ENCODE data around the gene GARS1.

DNA sequence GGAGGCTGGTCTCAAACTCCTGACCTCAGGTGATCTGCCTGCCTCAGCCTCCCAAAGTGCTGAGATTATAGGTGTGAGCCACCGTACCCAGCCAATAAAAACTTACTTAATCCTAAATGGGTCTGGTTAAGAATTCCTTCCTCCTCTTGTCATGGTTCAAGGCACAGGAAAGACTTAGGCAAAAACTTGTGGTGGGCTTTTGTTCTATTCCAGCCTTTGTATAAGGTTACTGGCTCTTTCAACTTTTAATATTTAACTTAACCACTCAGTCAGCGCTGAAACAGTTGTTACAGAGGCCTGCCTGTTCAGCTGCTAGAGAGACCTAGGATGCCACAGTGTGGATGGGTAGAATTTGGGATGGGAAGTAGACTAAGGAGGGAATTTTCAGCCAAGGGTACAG, 28.1 kb upstream of the GARS1 start:
- TF ChIP-seq, protein P1, sequence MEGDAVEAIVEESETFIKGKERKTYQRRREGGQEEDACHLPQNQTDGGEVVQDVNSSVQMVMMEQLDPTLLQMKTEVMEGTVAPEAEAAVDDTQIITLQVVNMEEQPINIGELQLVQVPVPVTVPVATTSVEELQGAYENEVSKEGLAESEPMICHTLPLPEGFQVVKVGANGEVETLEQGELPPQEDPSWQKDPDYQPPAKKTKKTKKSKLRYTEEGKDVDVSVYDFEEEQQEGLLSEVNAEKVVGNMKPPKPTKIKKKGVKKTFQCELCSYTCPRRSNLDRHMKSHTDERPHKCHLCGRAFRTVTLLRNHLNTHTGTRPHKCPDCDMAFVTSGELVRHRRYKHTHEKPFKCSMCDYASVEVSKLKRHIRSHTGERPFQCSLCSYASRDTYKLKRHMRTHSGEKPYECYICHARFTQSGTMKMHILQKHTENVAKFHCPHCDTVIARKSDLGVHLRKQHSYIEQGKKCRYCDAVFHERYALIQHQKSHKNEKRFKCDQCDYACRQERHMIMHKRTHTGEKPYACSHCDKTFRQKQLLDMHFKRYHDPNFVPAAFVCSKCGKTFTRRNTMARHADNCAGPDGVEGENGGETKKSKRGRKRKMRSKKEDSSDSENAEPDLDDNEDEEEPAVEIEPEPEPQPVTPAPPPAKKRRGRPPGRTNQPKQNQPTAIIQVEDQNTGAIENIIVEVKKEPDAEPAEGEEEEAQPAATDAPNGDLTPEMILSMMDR (conservative IDR thresholded peaks at IDR 0.05; ENCODE audit: low read length), result no peak
- no peak for TF ChIP-seq EZH2phosphoT487 (IDR thresholded peaks at IDR 0.05; ENCODE audit: borderline replicate concordance, low read depth, low read length)
